Measurements from ENCODE around the gene JMJD4. TPM values are rescaled to one million over a fixed set of nuclear protein-coding genes. Genes with fewer than 3 reads are reported as not detected.

Gene JMJD4
- total RNA-seq, 2 donors from 2014 or later: 19.4 to 21.8 TPM

- Mint-ChIP-seq H3K4me3 (no peak overlapping the region), H3K27me3 (ENCODE audit: insufficient read depth) (no peaks in the 10 kb centered on the region)
Measured at GRCh38 chr1:227738820-227739219, 3.7 kb upstream of the JMJD4 start.

GRCh38 chr1:227736814-227737432, 1.8 kb upstream of the JMJD4 start:
- H3K9me3 ChIP-seq (ENCODE audit: control insufficient read depth, low read length): no peaks in the 10 kb centered on the region
- no peaks in the 10 kb centered on the region for H3K4me1 ChIP-seq (ENCODE audit: control insufficient read depth, insufficient read depth, low read length)
- peak; percentile 28 for DNase-seq
- no peaks in the 10 kb centered on the region for H3K9me3 Mint-ChIP-seq
- no peaks in the 10 kb centered on the region for H3K27me3 ChIP-seq (ENCODE audit: control insufficient read depth, insufficient read depth, low read length, poor library complexity, severe bottlenecking)
- TF ChIP-seq CTCF (conservative IDR thresholded peaks at IDR 0.05): no peak
- WGBS, 2 experiments (ENCODE audit: insufficient coverage in 1 of 2, insufficient read length in 1 of 2): 95 to 98% methylated on average over 10 to 11 of the region's 11 CpGs
- peak overlapping the region; percentile 92 for H3K4me3 ChIP-seq (ENCODE audit: low read length)
- no peaks in the 10 kb centered on the region for H3K27me3 Mint-ChIP-seq (ENCODE audit: insufficient read depth)
- peaks cover 13% of the 10 kb centered on the region for H3K36me3 ChIP-seq (ENCODE audit: control insufficient read depth, insufficient read depth, low read length)
- peak overlapping the region; percentile 83 for H3K4me3 Mint-ChIP-seq
- H3K27ac Mint-ChIP-seq: no peak overlapping the region
- peaks cover 4% of the 10 kb centered on the region for H3K4me1 Mint-ChIP-seq
- no peak overlapping the region for H3K27ac ChIP-seq (ENCODE audit: low read depth, low read length)
- H3K36me3 Mint-ChIP-seq (ENCODE audit: low read depth): peaks cover 17% of the 10 kb centered on the region
- no peak overlapping the region for H3K9ac ChIP-seq (ENCODE audit: extremely low read depth, low read length, poor library complexity, severe bottlenecking)

More at GRCh38 chr1:227738820-227739219, 3.7 kb upstream of the JMJD4 start:
- no peak overlapping the region for H3K27ac ChIP-seq (ENCODE audit: low read depth, low read length)
- no peak for TF ChIP-seq CTCF (conservative IDR thresholded peaks at IDR 0.05)
- WGBS, 2 experiments (ENCODE audit: insufficient coverage in 1 of 2, insufficient read length in 1 of 2): 79 to 93% methylated on average over 3 to 9 of the region's 9 CpGs
- H3K4me3 ChIP-seq (ENCODE audit: low read length): no peak overlapping the region
- H3K27ac Mint-ChIP-seq: no peak overlapping the region
- peaks cover 13% of the 10 kb centered on the region for H3K36me3 Mint-ChIP-seq (ENCODE audit: low read depth)
- no peaks in the 10 kb centered on the region for H3K9me3 Mint-ChIP-seq
- no peaks in the 10 kb centered on the region for H3K9me3 ChIP-seq (ENCODE audit: control insufficient read depth, low read length)
- H3K9ac ChIP-seq (ENCODE audit: extremely low read depth, low read length, poor library complexity, severe bottlenecking): no peak overlapping the region
- DNase-seq: peak; percentile 21
- no peaks in the 10 kb centered on the region for H3K27me3 ChIP-seq (ENCODE audit: control insufficient read depth, insufficient read depth, low read length, poor library complexity, severe bottlenecking)
- no peaks in the 10 kb centered on the region for H3K36me3 ChIP-seq (ENCODE audit: control insufficient read depth, insufficient read depth, low read length)
- H3K4me1 Mint-ChIP-seq: peaks cover 2% of the 10 kb centered on the region
- no peaks in the 10 kb centered on the region for H3K4me1 ChIP-seq (ENCODE audit: control insufficient read depth, insufficient read depth, low read length)

- no peak overlapping the region for H3K27ac ChIP-seq (ENCODE audit: low read depth, low read length)
- H3K4me1 ChIP-seq (ENCODE audit: control insufficient read depth, insufficient read depth, low read length): no peaks in the 10 kb centered on the region
- no peaks in the 10 kb centered on the region for H3K9me3 ChIP-seq (ENCODE audit: control insufficient read depth, low read length)
- peak overlapping the region; percentile 83 for H3K4me3 Mint-ChIP-seq
- TF ChIP-seq CTCF (conservative IDR thresholded peaks at IDR 0.05): no peak
- H3K36me3 ChIP-seq (ENCODE audit: control insufficient read depth, insufficient read depth, low read length): peaks cover 14% of the 10 kb centered on the region
- 3 to 5% methylated on average over 14 to 31 of the region's 31 CpGs for WGBS, 2 experiments (ENCODE audit: insufficient coverage in 1 of 2, insufficient read length in 1 of 2)
- H3K9me3 Mint-ChIP-seq: no peaks in the 10 kb centered on the region
- peaks cover 17% of the 10 kb centered on the region for H3K36me3 Mint-ChIP-seq (ENCODE audit: low read depth)
- H3K9ac ChIP-seq (ENCODE audit: extremely low read depth, low read length, poor library complexity, severe bottlenecking): peak overlapping the region; percentile 77
- no peaks in the 10 kb centered on the region for H3K27me3 ChIP-seq (ENCODE audit: control insufficient read depth, insufficient read depth, low read length, poor library complexity, severe bottlenecking)
- H3K4me1 Mint-ChIP-seq: peaks cover 4% of the 10 kb centered on the region
- H3K27ac Mint-ChIP-seq: peak overlapping the region; percentile 86
- no peaks in the 10 kb centered on the region for H3K27me3 Mint-ChIP-seq (ENCODE audit: insufficient read depth)
- H3K4me3 ChIP-seq (ENCODE audit: low read length): peak overlapping the region; percentile 92
- no peak for DNase-seq
Measured at GRCh38 chr1:227735539-227736285, 610 bp upstream of the JMJD4 start.

All from endodermal cell (in vitro differentiated cells).